DOHH2 (cell line): ENCODE measurements around the gene CYP2E1.

Experiments
- H3F3A ChIP-seq: fragments of 200-600 bp; sonication (generic), shearing (Covaris generic); 2 replicates; pipeline ENCODE4 v1.6.0; 2016; ENCODE audit warnings: antibody characterized with exemption, mild to moderate bottlenecking; ENCODE audit not compliant: control insufficient read depth, insufficient read depth
- H3K27ac ChIP-seq: fragments of 200-600 bp; sonication (generic); 2 replicates; pipeline ENCODE4 v1.5.1; 2014; ENCODE audit warnings: low read depth, mild to moderate bottlenecking, low read length, moderate library complexity
- H3K27me3 ChIP-seq: fragments of 200-600 bp; sonication (generic); 2 replicates; pipeline ENCODE4 v1.6.1; 2014; ENCODE audit warnings: mild to moderate bottlenecking, low read length, mixed read lengths; ENCODE audit not compliant: control insufficient read depth
- H3K36me3 ChIP-seq: fragments of 200-600 bp; sonication (generic); 2 replicates; pipeline ENCODE4 v1.6.1; 2014; ENCODE audit warnings: mild to moderate bottlenecking, low read length, moderate library complexity, mixed read lengths; ENCODE audit not compliant: control insufficient read depth
- H3K4me1 ChIP-seq: fragments of 200-600 bp; sonication (generic); 2 replicates; pipeline ENCODE4 v1.6.1; 2014; ENCODE audit warnings: mild to moderate bottlenecking, low read length, mixed read lengths; ENCODE audit not compliant: control insufficient read depth
- H3K4me2 ChIP-seq: fragments of 200-600 bp; sonication (generic); 2 replicates; pipeline ENCODE4 v1.6.0; 2014; ENCODE audit warnings: mild to moderate bottlenecking, low read length, moderate library complexity
- H3K4me3 ChIP-seq: fragments of 200-600 bp; sonication (generic); 2 replicates; pipeline ENCODE4 v1.5.1; 2014; ENCODE audit warnings: mild to moderate bottlenecking, low read length, mixed read lengths
- H3K79me2 ChIP-seq: fragments of 200-600 bp; sonication (generic); 2 replicates; pipeline ENCODE4 v1.6.1; 2014; ENCODE audit warnings: mild to moderate bottlenecking, low read length, mixed read lengths; ENCODE audit not compliant: control insufficient read depth
- H3K9me2 ChIP-seq: fragments of 200-600 bp; sonication (generic); replicated peaks from 2 replicates; pipeline ENCODE4 v1.6.1; 2014; ENCODE audit warnings: mild to moderate bottlenecking, low read length, mixed read lengths; ENCODE audit not compliant: control insufficient read depth
- H3K9me3 ChIP-seq: fragments of 200-600 bp; sonication (generic); 2 replicates; pipeline ENCODE4 v1.6.1; 2014; ENCODE audit warnings: antibody characterized with exemption, low read length, mixed read lengths; ENCODE audit not compliant: control insufficient read depth, insufficient read depth
- H4K20me1 ChIP-seq: fragments of 200-600 bp; sonication (generic); 2 replicates; pipeline ENCODE4 v1.6.0; 2014; ENCODE audit warnings: low read depth, mild to moderate bottlenecking, antibody characterized with exemption, low read length, moderate library complexity; ENCODE audit not compliant: control insufficient read depth, insufficient read depth
- CTCF ChIP-seq: fragments of 200-600 bp; sonication (generic); IDR thresholded peaks from one replicate; pipeline ENCODE4 v1.5.1; 2014; ENCODE audit warnings: antibody characterized with exemption, mild to moderate bottlenecking, low read depth, low read length; ENCODE audit not compliant: poor library complexity, severe bottlenecking
- EZH2phosphoT487 ChIP-seq: fragments of 200-600 bp; sonication (generic); IDR thresholded peaks from 2 replicates; pipeline ENCODE4 v1.6.1; 2017; ENCODE audit warnings: borderline replicate concordance, mild to moderate bottlenecking, antibody characterized with exemption, low read length, moderate library complexity, mixed read lengths

The CYP2E1 gene

GRCh38 chr10:133528296-133528844, 1.2 kb downstream of the CYP2E1 start:
- H3K79me2 ChIP-seq, result no peaks in the 10 kb centered on the region
- no peaks in the 10 kb centered on the region for H3K9me3 ChIP-seq
- H3F3A ChIP-seq, result no peaks in the 10 kb centered on the region
- no peak overlapping the region for H3K4me2 ChIP-seq
- no peaks in the 10 kb centered on the region for H3K36me3 ChIP-seq
- H3K27ac ChIP-seq, result no peak overlapping the region
- H3K4me1 ChIP-seq, result no peaks in the 10 kb centered on the region
- no peaks in the 10 kb centered on the region for H4K20me1 ChIP-seq
- no peak overlapping the region for H3K4me3 ChIP-seq
- H3K9me2 ChIP-seq, result no peaks in the 10 kb centered on the region
- no peaks in the 10 kb centered on the region for H3K27me3 ChIP-seq
- no peak for TF ChIP-seq EZH2phosphoT487
- no peak for TF ChIP-seq CTCF

- H3K9me2 ChIP-seq, result no peaks in the 10 kb centered on the region
- H3K36me3 ChIP-seq, result no peaks in the 10 kb centered on the region
- no peaks in the 10 kb centered on the region for H3F3A ChIP-seq
- no peaks in the 10 kb centered on the region for H3K9me3 ChIP-seq
- TF ChIP-seq EZH2phosphoT487 (no peak), CTCF (no peak)
- H3K27me3 ChIP-seq, result no peaks in the 10 kb centered on the region
- no peaks in the 10 kb centered on the region for H3K79me2 ChIP-seq
- no peak overlapping the region for H3K4me2 ChIP-seq
- H3K27ac ChIP-seq, result no peak overlapping the region
- H4K20me1 ChIP-seq, result no peaks in the 10 kb centered on the region
- H3K4me3 ChIP-seq, result no peak overlapping the region
- no peaks in the 10 kb centered on the region for H3K4me1 ChIP-seq
Observed at GRCh38 chr10:133528845-133529575, 1.8 kb downstream of the CYP2E1 start.

- Histone ChIP-seq H3K79me2 (no peaks in the 10 kb centered on the region), H3K9me3 (no peaks in the 10 kb centered on the region), H3K27ac (no peak overlapping the region), H3K27me3 (no peaks in the 10 kb centered on the region), H3K4me2 (no peak overlapping the region), H3F3A (no peaks in the 10 kb centered on the region), H3K4me3 (no peak overlapping the region), H3K36me3 (no peaks in the 10 kb centered on the region), H4K20me1 (no peaks in the 10 kb centered on the region), H3K4me1 (no peaks in the 10 kb centered on the region), H3K9me2 (no peaks in the 10 kb centered on the region)
- no peak for TF ChIP-seq CTCF
Observed at GRCh38 chr10:133529576-133529946, 2.4 kb downstream of the CYP2E1 start.
